K562 (cell line): ENCODE data around the gene MKLN1. TPM values are rescaled to one million over a fixed set of nuclear protein-coding genes. Genes with fewer than 3 reads are reported as not detected.

Experiments used
- ATAC-seq: fragments of 200-7000 bp; cut with Tn5 transposase; 3 replicates; pipeline ENCODE4 v1.9.1; 2020; ENCODE audit warnings: moderate library complexity
- BruUV-seq: library from RNA; stranded (reverse); fragments of 400-500 nt; replicated peaks from 2 replicates; lab custom pipeline; 2021; lab: Mats Ljungman, UMichigan
- CTCF ChIA-PET: fragments of 300-600 bp; formaldehyde crosslinking; extraction: SDS; loops from one replicate; lab custom pipeline; 2021; ENCODE audit warnings: low intra/inter-chr PET ratio; lab: Yijun Ruan, JAX
- POLR2A ChIA-PET: fragments of 300-600, 350-650 bp; sonication (Branson Sonifier 250); formaldehyde crosslinking; extraction: SDS; loops from one replicate; lab custom pipeline; 2021; ENCODE audit warnings: antibody characterized with exemption, inconsistent platforms; lab: Yijun Ruan, JAX
- DNase-seq, 4 experiments: peaks; one replicate each; pipeline versions ENCODE4 v3.0.0 to v3.0.0-alpha.2; 2011 to 2018; ENCODE audit warnings: low spot score in 3 of 4, mixed read lengths in 3 of 4; ENCODE audit errors: extremely low read depth in 1 of 4
- FAIRE-seq: peaks from 2 replicates; lab custom pipeline; 2011; peaks lifted over from hg19 to GRCh38; lab: Jason Lieb, UNC
- H2AFZ ChIP-seq: 2 replicates; pipeline ENCODE4 v1.6.0; 2011; ENCODE audit warnings: low read depth, low read length, control low read depth, inconsistent platforms
- H3K27ac ChIP-seq: fragments of 200-600 bp; 3 replicates; pipeline ENCODE4 v1.8.0; 2011; ENCODE audit warnings: low read depth, mild to moderate bottlenecking, control low read depth, inconsistent platforms, low read length, moderate library complexity, mixed read lengths; ENCODE audit errors: extremely low read depth
- H3K27me3 ChIP-seq, 2 experiments: fragments of 300-600 bp in 1 of 2; 2 replicates in 1 of 2; 3 replicates in 1 of 2; pipeline versions ENCODE4 v1.6.0 to v1.8.0; 2011; ENCODE audit warnings: inconsistent platforms in 2 of 2, low read length in 2 of 2, mild to moderate bottlenecking in 1 of 2, mixed read lengths in 1 of 2, moderate library complexity in 1 of 2; ENCODE audit not compliant: control insufficient read depth in 2 of 2, insufficient read depth in 2 of 2
- H3K36me3 ChIP-seq: fragments of 300-600 bp; 3 replicates; pipeline ENCODE4 v1.8.0; 2011; ENCODE audit warnings: mild to moderate bottlenecking, low read length, inconsistent platforms; ENCODE audit not compliant: control insufficient read depth, insufficient read depth
- H3K4me1 ChIP-seq, 2 experiments: fragments of 200-600 bp in 1 of 2; replicated peaks in 1 of 2; 2 replicates in 1 of 2; 3 replicates in 1 of 2; pipeline versions ENCODE4 v1.5.1 to v1.8.0; 2011; ENCODE audit warnings: inconsistent platforms in 2 of 2, low read length in 2 of 2, mild to moderate bottlenecking in 1 of 2, mixed read lengths in 1 of 2, moderate library complexity in 1 of 2; ENCODE audit not compliant: control insufficient read depth in 2 of 2, insufficient read depth in 2 of 2
- H3K4me2 ChIP-seq: 2 replicates; pipeline ENCODE4 v1.6.1; 2011; ENCODE audit warnings: low read length, control low read depth, inconsistent platforms, mixed read lengths; ENCODE audit not compliant: insufficient read depth
- H3K4me3 ChIP-seq: fragments of 200-600 bp; sonication (generic), shearing (Covaris generic); 2 replicates; pipeline ENCODE4 v1.5.1; 2016; ENCODE audit warnings: control low read depth, inconsistent platforms
- H3K79me2 ChIP-seq: fragments of 200-600 bp; 3 replicates; pipeline ENCODE4 v1.8.0; 2011; ENCODE audit warnings: low read length, inconsistent platforms; ENCODE audit not compliant: control insufficient read depth, insufficient read depth
- H3K9ac ChIP-seq, 2 experiments: 2 replicates each; pipeline versions ENCODE4 v1.6.0 to v1.6.1; 2011; ENCODE audit warnings: low read depth in 2 of 2, low read length in 2 of 2, control low read depth in 1 of 2, inconsistent platforms in 1 of 2, mild to moderate bottlenecking in 1 of 2, mixed read lengths in 1 of 2; ENCODE audit not compliant: insufficient read depth in 1 of 2
- H3K9me1 ChIP-seq: one replicate; pipeline ENCODE4 v1.6.0; 2011; ENCODE audit warnings: inconsistent platforms, mild to moderate bottlenecking, low read length, moderate library complexity; ENCODE audit not compliant: control insufficient read depth, insufficient read depth
- H3K9me3 ChIP-seq: replicated peaks from 2 replicates; pipeline ENCODE4 v1.5.1; 2011; ENCODE audit warnings: low read depth, low read length, inconsistent platforms; ENCODE audit not compliant: control insufficient read depth, insufficient read depth
- H4K20me1 ChIP-seq: replicated peaks from 2 replicates; pipeline ENCODE4 v1.6.1; 2011; ENCODE audit warnings: low read length, inconsistent platforms, mixed read lengths; ENCODE audit not compliant: control insufficient read depth, insufficient read depth
- CBFB ChIP-seq: sonication (generic); formaldehyde crosslinking; IDR thresholded peaks from 2 replicates; pipeline ENCODE4 v1.4.0; 2020; ENCODE audit warnings: mild to moderate bottlenecking, missing genetic modification reagents
- ELF2 ChIP-seq: fragments of 250-450 bp; sonication (Bioruptor Pico); IDR thresholded peaks from 2 replicates; pipeline ENCODE4 v1.5.0; 2021; ENCODE audit warnings: mild to moderate bottlenecking
- KLF13 ChIP-seq: fragments of 450-650 bp; IDR thresholded peaks from 2 replicates; pipeline ENCODE4 v1.6.1; 2016; ENCODE audit warnings: missing genetic modification characterization, low read depth, mild to moderate bottlenecking, missing compliant biosample characterization, moderate library complexity, borderline replicate concordance
- ZHX1 ChIP-seq: fragments of 150-350 bp; conservative IDR thresholded peaks from 2 replicates; pipeline ENCODE4 v1.6.1; 2014; ENCODE audit warnings: low read length
- ZNF277 ChIP-seq: fragments of 250-450 bp; sonication (Bioruptor Pico); IDR thresholded peaks from 2 replicates; pipeline ENCODE4 v1.8.0; 2022; ENCODE audit warnings: inconsistent platforms, mild to moderate bottlenecking, moderate library complexity, borderline replicate concordance
- WGBS: fragments of 100-300 bp; shearing (Covaris generic); methylation state at CpG from one replicate; pipeline ENCODE4 v1.1.6; 2016; ENCODE audit warnings: low coverage, mixed read lengths; ENCODE audit not compliant: insufficient coverage; ENCODE audit errors: missing lambda C conversion rate; 5-methylcytosine and 5-hydroxymethylcytosine counted together
- in situ Hi-C: fragments of 300-500 bp; cut with MboI; formaldehyde crosslinking; loops from 4 replicates; pipeline ENCODE4 v1.15.0; 2018; ENCODE audit warnings: inconsistent platforms, mixed read lengths
- intact Hi-C: fragments of 100-400 bp; cut with micrococcal nuclease; formaldehyde crosslinking; loops from 2 replicates; pipeline ENCODE4 v1.14.2; 2022
- polyA plus RNA-seq, 8 experiments: library from polyadenylated mRNA; depleted of rRNA in 4 of 8; stranded (reverse) in 5 of 8; unstranded in 3 of 8; fragments of >200 nt; fragmentation: Nextera tagmentation in 2 of 8; fragmentation: Illumina TruSeq in 1 of 8; extraction: Ambion mirVana in 2 of 8; extraction: Trizol in 1 of 8; gene quantifications; 2 replicates each; pipeline versions ENCODE4 v1.2.1 to v1.2.3, GENCODE V29; 2011 to 2014; ENCODE audit warnings: inconsistent platforms in 1 of 8, missing spikeins in 1 of 8
- total RNA-seq, 7 experiments: library from RNA; depleted of rRNA in 6 of 7; stranded (reverse); fragments of >200 nt in 6 of 7; fragmentation: Illumina TruSeq in 2 of 7; extraction: Trizol in 2 of 7; gene quantifications; 2 replicates each; pipeline versions ENCODE4 v1.2.1 to v1.2.3, GENCODE V29; 2011 to 2021; ENCODE audit warnings: low replicate concordance in 1 of 7

MKLN1 gene
- total and polyA plus RNA-seq, 9 of the 15 experiments (the other 6 are each of a cell fraction or from before 2014, with no cell fraction given): 18.6 to 80.4 (median 56.0) TPM

- FAIRE-seq (no peak), ATAC-seq (no peak), DNase-seq (no peak)
- peaks cover 41% of the 10 kb centered on the region for H3K36me3 ChIP-seq
- in situ Hi-C loops: no loop called here
- no peaks in the 10 kb centered on the region for H3K9me3 ChIP-seq
- BruUV-seq: no TSS peak
- no peaks in the 10 kb centered on the region for H3K9me1 ChIP-seq
- POLR2A ChIA-PET: interaction anchor here (0.6 to 1.3 kb wide), 3 partner anchors 12 to 66 kb away, joined by 3 read pairs; no protein-coding TSS in a partner anchor
- CTCF ChIA-PET: no interaction called here
- TF ChIP-seq ZNF277 (CRISPR knock-in tag) (peak; percentile 61; the same call in 1 of the 2 replicates), CBFB (CRISPR knock-in tag) (no peak), KLF13 (no peak)
- H3K4me1 ChIP-seq: no peaks in the 10 kb centered on the region
- no peak overlapping the region for H3K4me2 ChIP-seq
- no peak overlapping the region for H3K4me3 ChIP-seq
- H3K27ac ChIP-seq: no peak overlapping the region
- intact Hi-C loops: no loop called here
- H3K9ac ChIP-seq: no peak overlapping the region
- H3K27me3 ChIP-seq: no peaks in the 10 kb centered on the region
- H2AFZ ChIP-seq: no peak overlapping the region
- WGBS: 77% methylated on average over 3 of the region's 3 CpGs
- H4K20me1 ChIP-seq: no peaks in the 10 kb centered on the region
- no peaks in the 10 kb centered on the region for H3K79me2 ChIP-seq
Observed at GRCh38 chr7:131431756-131432155, 104.1 kb downstream of the MKLN1 start.

GRCh38 chr7:131436384-131436783 is 108.7 kb downstream of the MKLN1 start:
- Histone ChIP-seq H2AFZ (no peak overlapping the region), H3K9me1 (no peaks in the 10 kb centered on the region), H4K20me1 (no peaks in the 10 kb centered on the region), H3K4me2 (no peak overlapping the region), H3K36me3 (peaks cover 54% of the 10 kb centered on the region), H3K9ac (no peak overlapping the region), H3K4me1 (no peaks in the 10 kb centered on the region), H3K27ac (no peak overlapping the region), H3K79me2 (no peaks in the 10 kb centered on the region), H3K9me3 (no peaks in the 10 kb centered on the region), H3K27me3 (no peaks in the 10 kb centered on the region), H3K4me3 (no peak overlapping the region)
- intact Hi-C loops: no loop called here
- DNase-seq (no peak), FAIRE-seq (no peak), ATAC-seq (no peak)
- WGBS: 74% methylated on average over 3 of the region's 3 CpGs
- no TSS peak for BruUV-seq
- ChIA-PET POLR2A (no interaction called here), CTCF (no interaction called here)
- TF ChIP-seq ELF2 (CRISPR knock-in tag) (peak; percentile 37; the same call in 1 of the 2 replicates), ZHX1 (no peak)
- in situ Hi-C loops: no loop called here
